HG03565 (cell line): ENCODE results near the gene GLP2R.

Experiments
- ATAC-seq: cut with Tn5 transposase; IDR thresholded peaks from one replicate; pipeline ENCODE4 v1.9.1; 2021; ENCODE audit warnings: mild to moderate bottlenecking, moderate library complexity; ENCODE audit not compliant: unreplicated experiment

GLP2R gene

DNA sequence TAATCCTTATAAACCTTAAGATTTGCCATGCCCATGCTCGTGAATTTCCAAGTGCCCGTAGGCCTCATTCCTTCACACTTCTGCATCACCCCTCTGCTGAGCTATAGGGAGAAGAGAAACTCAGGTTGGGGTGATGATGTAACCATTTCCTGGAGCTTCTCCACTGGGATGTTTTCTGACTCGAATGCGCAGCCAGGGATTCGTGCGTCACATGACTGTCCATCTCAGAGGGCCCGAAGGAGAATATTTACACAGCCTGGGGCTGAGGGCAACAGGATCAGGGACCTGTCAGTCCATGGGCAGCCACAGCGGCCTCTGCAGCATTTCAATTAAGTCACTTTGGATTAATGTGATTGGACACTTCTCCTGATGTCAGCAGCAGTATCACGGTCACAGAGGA is 12.6 kb upstream of the GLP2R start:
- ATAC-seq, result no peak

DNA sequence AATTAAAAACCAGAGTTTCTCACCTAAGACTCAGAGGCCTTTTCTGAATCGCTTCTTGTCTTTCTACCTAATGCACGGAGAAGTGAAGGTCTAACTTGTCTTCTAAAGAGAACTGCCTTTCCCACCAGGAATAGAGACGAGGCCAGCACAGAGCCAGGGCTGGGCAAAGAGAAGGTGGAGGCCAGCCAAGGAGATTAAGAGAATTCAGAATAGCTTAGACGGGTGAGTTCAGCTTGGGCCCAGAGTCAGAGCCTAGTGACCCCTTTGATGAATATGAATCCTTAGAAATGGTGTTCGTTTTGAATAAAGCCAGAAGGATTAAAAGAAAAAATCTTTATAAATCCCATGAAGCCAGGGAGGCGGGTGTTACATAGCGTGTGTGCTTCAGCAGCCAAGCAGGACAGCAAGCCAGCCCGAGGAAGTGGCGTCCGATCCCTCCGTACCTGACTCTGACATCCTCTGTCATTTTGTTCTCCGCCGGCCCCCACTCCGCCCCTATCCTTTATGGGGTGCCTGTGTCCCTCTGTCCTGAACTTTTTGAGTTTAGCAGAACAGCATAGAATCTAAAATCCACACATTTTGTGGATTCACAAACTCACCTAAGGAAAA is 11.3 kb upstream of the GLP2R start:
- no peak for ATAC-seq

DNA sequence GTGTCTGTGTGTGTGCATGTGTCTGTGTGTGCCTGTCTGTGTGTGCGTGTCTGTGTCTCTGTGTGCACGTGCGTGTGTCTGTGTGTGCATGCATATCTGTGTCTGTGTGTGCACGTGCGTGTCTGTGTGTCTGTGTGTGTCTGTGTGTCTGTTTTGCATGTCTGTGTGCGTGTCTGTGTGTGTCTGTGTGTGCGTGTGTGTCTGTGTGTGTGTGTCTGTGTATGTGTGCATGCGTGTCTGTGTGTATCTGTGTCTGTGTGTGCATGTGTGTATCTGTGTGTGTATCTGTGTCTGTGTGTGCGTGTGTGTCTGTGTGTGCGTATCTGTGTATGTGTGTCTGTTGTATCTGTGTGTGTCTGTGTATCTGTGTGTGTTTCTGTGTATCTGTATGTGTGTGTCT is 9.3 kb upstream of the GLP2R start:
- no peak for ATAC-seq

DNA sequence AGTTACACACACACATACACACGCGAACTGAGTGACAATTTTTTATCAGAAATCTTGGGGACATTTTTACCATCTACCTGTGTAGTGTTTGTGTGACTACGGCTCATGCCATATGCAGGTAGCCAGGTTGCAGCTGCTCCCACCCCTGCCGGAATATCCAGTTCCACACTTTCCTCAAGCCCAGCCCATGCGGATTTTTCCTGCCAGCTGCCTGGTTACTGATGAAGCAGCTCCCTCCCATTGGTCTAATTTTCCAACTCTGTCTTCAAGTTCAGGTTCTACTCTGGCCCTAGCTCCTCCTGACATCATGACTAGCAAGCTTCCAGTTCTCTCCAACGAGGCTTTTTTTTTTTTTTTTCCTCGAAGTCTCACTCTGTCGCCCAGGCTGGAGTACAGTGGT is 8.6 kb upstream of the GLP2R start:
- ATAC-seq, result no peak

DNA sequence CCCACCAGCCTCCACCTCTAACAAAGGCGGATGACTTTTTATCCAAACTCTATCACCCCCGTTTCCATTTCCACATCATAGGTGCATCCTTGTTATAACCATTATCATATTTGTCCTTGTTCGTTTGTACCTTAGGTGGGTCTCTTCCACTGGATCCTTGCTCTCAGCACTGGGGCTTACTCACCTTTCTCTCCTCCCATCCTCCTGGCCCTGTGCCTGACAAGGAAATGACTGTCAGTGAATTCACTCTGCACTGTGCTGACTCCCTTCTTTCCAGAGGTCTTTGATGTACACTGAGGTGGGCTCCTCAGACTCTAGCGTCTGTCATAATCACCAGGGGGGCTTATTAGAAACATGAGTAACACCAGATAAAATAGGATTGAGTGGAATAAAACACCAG is 7.0 kb upstream of the GLP2R start:
- ATAC-seq, result no peak

DNA sequence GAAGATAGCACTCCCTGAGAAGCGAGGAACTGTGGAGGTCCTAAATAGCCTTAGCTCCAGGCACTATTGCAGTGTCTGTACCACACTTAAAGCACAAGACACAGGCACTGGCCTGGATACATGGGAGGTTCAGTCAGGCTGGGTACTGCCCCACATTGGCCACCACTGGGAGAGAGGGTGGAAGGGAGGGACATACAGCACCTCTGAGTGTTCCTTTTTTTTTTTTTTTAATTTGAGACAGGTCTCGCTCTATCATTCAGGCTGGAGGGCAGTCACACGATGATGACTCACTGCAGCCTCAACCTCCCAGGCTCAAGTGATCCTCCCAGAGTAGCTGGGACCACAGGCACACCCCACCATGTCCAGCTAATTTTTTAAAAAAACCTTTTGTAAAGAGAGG is 5.3 kb upstream of the GLP2R start:
- no peak for ATAC-seq

DNA sequence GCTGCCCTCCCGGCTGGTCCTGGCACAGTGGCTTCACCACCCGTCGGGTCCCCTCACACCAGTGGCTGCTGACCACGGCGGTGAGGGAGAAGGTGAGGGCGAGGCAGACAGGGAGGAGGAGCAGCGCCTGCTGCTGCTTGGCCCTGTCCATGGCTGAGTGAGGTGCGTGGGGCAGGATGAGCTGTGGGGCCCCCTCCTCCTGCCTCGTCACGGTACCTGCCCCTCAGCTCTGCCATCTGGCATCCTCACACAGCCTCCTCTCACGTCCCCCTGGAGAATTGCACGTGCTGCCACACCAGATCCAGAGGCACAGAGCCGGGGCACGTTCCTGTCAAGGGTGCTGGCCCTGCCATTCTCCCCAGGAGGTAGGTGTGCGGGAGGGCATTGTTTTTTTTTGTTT is 3.8 kb upstream of the GLP2R start, which contains the start of gene GSG1L2:
TSS of gene GSG1L2 (minus strand) at position 159 of the 400 bp plus-strand sequence. CDS start at position 151, 8 bp downstream.
- no peak for ATAC-seq

DNA sequence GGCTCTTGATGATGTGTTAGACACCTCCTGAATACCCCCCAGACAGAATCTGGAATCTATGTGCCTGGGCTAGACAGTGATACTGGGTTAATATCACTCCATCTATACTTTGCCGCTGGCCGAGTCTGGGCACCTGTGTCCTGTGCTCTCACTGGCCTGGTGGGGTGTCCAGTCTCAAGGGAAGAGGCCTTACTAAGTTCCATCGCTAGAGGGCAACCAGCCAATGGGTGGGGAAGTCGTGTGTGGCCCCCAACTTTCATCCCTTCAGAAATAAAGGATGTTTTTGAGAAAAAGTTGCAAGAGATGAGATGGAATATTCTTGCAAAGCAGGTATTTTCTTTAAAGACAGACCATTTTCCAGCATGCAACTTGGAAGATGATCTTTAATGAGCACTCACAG is 1.6 kb upstream of the GLP2R start:
- ATAC-seq, result no peak

DNA sequence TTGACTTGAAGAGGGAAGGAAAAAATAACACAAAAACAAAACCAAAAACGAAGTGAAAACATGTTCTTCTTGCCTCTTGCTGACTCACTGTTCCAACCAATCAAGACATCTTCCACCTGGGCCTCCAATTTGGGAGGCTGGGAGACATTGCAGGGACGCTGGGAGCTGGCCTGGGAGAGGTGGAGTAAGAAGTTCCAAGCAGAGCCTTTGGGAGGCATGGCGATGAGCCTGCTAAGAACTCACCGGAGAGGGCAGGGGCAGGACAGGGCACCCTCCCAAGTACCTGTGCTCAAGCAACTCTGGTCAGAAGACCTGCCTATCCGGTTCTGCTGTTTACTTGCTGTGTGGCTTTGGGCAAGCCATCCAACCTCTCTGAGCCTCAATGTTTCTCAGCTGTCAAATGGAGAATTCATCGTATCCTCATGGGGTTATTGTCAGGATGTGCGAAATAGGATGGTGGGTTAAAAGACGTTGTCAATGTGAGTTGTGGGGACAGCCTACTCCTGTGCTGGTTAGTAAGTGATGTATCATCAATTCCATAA is 856 bp upstream of the GLP2R start:
- ATAC-seq, result no peak

DNA sequence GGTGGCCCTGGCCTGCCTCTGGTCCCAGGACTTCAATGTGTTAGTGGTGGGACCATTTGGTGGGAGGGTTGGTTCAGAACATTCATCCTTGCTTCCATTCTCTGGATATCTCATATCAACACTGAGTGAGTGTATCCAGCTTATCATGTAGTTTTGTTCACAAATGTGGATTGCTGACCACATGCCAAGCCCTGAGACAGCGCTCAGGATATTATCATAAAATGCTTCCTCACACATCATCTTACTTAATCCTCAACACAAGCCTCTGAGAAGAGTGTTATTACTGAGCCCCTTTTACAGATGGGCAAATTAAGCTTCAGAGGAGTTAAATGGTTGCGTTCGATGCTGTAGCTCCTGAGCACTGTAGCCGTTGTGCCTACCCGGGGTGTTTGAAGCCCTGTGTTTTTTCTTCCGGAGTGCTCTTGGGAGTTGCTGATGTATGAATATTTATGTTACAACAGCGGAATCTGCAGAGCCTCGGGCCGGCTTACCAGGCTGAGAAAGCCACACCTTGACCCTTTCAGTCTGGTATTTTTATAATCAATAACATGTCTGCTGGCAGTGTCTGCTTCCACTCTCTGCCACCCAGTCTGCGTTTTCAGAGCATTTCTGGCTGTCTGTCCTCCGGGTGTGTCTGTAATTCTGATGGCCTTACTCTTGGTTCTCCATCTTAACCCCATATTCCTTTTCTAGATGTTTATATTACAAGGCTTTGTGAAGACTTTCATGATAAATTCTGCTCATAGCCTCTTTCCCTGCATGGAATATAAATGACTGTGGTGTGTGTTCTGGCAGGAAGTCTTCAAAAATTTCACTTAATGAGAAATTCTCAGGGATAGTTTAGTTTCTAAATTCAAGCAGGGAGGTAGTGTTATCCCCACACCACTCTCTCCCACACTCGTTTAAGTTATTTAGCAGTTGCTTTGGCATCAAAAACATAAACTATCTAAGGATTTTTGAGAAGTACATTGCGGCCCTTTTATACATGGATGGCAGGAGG is 2.9 kb downstream of the GLP2R start:
- ATAC-seq, result no peak

DNA sequence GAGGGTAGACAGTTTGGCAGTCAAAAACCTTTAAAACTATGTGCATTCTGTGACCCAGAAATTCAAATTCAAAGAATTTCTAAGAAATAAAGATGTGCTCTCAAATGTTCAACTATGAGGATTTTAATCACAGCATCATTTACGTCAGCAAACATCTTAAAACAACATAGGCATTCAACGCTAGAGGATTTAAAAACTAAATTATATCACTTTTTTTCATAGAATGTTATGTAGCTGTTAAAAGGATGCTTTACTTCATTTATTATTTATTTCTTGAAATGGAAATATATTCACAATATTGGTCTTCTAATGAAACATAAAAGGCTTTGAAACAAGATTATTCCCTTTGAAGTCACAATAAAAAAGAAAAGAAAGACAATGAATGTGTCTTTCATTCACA is 3.6 kb downstream of the GLP2R start:
- ATAC-seq, result no peak

DNA sequence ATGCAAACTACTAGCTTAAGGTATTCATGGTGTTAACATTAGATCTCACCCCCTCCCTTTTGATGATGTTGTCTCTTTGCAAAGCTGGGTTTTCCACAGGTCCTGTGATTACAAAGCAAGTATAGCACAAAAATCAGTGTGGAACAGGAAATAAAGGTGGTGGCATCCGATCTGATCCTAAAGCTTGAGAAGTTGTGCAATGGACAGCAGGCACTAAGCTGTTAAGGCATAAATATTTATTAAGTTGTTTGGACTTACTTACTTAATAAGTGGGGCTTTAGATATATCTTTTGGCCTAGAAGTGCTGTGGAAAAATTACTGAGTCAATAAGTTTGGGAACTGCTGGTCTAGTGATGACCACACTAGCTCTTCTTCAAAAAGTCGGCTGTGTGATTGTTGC is 5.0 kb downstream of the GLP2R start:
- ATAC-seq, result no peak

DNA sequence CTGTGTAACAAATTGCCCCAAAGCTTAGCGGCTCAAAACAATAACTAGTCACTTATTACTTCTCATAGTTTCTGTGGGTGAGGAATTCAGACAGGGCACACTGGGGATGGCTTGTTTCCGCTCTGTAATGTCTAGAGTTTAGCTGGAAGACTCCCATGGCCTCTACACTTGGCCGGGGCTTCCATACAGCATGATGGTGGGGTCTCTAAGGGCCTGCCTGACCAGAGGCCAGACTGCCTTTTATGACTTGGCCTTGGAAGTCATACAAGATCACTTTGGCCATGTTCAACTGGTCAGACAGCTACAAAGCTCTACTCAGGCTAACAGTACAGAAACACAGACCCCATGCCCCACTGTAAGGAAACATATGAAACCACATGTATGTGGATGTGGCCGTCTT is 8.2 kb downstream of the GLP2R start:
- ATAC-seq, result no peak

DNA sequence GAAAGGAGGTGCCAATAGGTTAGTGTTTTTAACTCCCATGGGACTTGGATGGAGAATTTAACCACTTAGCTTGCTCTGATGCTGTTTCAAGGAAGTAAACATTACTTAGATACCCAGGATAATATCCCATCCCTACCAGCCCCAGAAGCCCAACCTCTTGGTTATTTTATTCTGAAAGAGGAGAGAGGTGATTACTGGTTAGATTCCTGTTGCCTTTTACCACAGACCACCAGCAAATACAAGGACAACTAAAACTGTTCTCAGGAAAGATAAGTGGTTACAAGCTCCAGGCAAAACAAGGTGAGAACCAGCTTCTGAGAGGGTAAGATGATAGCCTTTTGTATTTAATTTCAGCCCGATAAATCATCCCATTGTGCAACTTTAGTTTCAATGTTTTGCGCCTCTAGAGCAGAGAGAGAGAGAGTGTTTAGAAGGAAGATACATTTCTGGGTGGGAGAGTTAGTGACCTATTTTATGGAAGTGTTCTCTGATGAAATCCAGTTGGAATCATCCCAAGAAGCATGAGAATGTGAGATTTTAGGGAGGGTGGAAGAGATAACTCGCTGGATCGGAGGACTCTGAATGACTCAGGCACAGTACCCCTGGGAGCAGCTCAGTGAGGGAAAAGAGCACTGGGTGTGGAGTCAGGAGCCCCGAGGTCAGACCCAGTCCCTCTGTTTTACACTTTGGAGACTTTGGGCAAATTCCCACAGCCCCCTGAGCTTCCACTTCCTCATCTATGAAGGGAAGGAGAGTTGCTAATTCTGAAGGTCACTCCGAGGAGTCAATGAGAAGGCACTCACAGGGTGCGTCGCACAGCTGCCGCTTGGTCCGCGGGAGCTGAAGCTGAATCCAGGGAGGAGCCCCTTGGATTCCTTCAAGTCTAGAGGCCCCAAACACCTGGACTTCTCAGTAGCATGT is 12.1 kb downstream of the GLP2R start:
- no peak for ATAC-seq

DNA sequence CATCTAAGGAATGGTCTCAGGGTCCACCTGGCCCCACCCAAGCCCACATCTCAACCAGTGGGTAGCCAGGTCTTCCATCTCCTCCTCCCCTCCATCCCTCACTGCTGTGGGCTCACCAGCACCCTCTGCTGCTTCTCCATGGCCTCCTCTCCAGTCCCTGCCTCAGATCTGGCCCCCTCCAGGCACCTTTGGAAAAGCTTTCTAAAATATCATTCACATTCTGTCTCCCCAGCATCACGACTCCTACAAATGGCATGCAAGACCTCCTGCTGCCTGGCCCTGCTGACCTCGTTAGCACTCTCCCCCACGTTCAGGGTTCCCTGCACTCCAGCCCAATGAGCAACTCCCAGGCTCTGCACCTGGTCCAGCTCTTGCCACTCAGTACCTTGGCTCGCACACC is 13.7 kb downstream of the GLP2R start:
- no peak for ATAC-seq

DNA sequence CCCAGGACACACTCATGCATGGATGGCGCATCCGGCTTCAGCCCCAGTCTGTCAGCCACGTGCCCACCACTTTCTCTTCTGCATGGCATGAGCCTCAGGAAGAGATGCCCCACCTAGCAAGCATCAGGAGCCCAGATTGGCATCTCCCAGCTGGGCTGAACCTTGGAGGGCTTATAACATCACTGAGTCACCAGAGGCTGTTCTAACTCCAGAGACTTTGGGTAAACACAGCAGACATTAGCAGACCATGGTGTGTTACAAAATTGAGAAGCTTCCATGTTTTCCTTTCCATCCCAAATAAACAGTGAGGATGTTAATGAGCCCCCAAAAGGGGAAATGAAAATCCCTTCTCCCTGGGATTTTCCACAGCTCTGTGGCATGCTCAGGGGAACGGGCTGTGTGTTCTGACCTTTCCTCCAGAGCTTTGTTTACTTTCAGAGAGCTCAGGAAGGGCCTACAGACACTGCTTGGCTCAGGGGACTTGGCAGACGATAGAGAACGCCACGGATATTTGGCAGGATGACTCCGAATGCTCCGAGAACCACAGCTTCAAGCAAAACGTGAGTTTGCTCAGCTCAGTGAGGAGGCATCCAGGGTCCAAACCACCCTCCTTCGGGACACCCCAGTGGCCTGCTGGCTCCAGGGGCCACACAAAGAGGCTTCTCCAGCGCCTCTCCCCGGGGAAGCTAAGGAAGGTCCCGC is 16.5 kb downstream of the GLP2R start:
- no peak for ATAC-seq

DNA sequence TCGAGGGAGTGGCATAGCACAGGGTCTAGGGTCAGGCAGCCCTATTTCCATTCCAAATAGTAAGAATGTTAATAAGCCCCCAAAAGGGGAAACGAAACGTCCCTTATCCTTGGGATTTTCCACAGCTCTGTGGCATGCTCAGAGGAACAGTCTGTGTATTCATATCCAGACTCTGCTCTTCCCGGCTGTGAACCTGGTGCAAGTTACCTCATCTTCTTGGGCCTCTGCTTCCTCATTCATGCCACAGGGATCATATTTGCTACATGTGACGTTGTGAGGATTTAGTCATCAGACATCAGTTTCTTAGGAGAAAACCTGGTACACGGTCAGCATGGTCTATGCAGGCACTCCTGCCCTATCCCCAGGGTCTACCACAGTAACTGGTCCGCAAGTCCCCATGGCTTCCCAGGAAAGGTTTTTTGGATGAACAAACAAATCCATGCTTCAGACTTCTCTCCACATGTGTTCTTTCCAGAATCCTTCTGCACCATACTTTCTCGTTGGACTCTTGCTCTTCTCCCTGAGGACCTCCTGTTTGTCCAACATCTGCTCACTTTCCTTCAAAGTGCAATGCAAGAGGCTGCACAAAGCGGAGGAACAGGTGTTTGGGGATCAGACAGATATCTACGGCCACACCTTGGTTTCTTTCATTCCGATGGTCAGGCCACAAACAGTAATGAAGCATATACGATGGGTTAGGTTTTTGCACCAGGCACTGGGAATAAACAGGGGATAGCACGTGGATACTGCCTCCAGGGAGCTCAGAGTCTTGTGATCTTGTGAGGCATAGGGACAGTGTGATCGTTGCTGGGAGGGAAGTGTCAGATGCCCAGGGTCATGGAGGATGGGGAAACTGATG is 17.7 kb downstream of the GLP2R start:
- ATAC-seq, result no peak

DNA sequence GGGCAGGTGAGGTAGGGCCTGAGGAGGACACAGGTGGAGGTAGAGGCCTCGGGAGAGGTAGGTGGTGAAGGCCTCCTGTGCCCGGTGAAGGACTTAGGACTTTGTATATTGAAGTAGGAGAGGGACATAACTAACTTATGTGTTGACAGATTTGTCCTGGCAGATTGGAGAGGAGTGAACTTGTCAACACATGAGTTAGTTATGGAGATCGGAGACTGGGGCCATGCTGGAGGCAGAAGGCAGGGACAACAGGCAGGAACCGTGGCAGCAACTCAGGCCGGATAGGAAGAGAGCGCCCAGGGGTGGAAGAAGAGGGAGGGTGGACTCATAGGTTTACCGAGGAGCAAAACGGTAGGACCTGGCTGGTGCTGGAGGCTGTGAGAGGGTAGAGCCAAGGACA is 18.4 kb downstream of the GLP2R start:
- ATAC-seq, result no peak

DNA sequence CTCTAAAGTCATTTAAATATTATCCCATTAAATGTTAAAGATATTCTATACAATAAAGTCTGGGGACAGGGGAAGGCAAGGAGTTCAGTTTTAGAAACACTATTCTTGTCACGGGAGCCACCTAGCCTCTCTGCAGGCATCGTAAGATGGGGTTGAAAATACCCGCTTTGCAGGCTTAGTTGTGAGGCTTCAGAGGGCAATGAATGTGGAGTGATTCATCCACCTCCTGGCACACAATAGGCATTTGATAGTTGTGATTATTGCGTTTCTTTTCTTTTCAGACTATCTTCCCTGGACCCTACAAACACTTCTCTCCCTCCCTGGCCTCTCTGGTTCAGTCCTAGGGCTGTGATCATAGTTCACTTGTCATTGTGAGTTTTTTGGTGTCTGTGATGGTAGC is 19.6 kb downstream of the GLP2R start:
- no peak for ATAC-seq
